Epithelial cell of proximal tubule (primary cell): Measurements from ENCODE around the gene MOXD1. TPM values are rescaled to one million over a fixed set of nuclear protein-coding genes. Genes with fewer than 3 reads are reported as not detected.

Source experiments
- DNase-seq: peaks from one replicate; pipeline ENCODE4 v3.0.0-alpha.2; 2011; ENCODE audit warnings: low read depth
- H3K4me3 ChIP-seq: 2 replicates; pipeline ENCODE4 v1.5.1; 2011; ENCODE audit warnings: low read depth, mild to moderate bottlenecking, low read length
- total RNA-seq: library from RNA; depleted of rRNA; stranded (reverse); fragments of >200 nt; gene quantifications from 2 replicates; pipeline ENCODE4 v1.2.3, GENCODE V29; 2015
- TF ChIP-seq, protein P1 (sequence below): conservative IDR thresholded peaks from 2 replicates; pipeline ENCODE4 v1.5.1; 2012; ENCODE audit warnings: low read depth, mild to moderate bottlenecking, low read length

MOXD1 gene
- total RNA-seq, 1 donor from 2014 or later = 47.9 TPM

DNA sequence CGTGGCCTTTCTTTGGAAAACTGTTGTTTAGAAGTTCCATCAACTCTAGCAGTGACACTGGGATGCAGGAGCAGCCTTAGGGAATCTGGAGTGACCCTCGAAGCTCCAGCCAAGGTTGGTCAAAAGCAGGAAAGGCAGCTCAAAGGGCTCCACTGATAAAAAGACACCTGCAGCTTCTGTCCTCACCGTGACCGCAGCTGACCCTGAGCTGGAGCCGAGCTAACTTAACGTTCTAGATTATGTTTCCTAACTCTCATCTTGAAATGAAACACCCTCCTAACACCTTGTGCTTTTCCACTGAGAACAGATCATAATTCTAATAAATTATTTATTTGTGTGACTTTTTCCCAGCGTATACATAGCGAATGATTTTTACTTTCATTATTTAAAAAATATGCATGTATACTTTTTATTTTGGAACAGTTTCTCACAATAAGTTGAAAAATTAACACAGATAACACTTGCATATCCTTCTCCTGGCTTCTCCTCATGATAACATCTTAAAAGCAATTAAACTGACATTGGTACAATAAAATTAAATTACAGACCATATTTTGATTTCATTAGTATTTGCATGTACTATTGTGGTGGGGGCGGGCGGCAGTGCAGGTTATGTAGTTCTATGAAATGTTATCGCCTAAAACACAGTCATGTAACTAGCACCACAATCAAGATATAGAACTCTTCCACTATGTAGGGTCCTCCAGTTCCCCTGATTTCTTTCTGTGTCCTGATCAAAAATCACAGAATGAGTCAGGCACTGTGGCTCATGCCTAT is 116.1 kb downstream of the MOXD1 start:
- no peak for DNase-seq
- no peak overlapping the region for H3K4me3 ChIP-seq
- TF ChIP-seq, protein P1, sequence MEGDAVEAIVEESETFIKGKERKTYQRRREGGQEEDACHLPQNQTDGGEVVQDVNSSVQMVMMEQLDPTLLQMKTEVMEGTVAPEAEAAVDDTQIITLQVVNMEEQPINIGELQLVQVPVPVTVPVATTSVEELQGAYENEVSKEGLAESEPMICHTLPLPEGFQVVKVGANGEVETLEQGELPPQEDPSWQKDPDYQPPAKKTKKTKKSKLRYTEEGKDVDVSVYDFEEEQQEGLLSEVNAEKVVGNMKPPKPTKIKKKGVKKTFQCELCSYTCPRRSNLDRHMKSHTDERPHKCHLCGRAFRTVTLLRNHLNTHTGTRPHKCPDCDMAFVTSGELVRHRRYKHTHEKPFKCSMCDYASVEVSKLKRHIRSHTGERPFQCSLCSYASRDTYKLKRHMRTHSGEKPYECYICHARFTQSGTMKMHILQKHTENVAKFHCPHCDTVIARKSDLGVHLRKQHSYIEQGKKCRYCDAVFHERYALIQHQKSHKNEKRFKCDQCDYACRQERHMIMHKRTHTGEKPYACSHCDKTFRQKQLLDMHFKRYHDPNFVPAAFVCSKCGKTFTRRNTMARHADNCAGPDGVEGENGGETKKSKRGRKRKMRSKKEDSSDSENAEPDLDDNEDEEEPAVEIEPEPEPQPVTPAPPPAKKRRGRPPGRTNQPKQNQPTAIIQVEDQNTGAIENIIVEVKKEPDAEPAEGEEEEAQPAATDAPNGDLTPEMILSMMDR = no peak

DNA sequence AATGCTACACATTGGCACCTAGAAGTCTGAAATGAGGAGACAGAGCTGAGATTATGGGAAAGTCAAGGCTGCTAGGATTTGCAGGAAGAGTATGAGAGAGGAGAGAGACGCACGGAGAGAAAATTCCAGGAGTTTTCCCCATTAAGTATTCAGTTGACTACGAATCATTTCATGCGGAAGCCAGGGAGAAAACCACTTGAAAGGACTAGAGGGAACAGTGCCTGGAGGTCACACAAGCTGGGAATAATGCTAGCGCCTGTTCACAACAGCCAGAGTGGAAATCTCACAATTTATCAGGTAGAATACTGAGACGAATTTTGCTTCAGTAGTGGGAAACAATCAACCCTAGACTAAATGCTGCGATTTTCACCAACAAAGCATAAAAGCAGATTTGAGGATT is 118.6 kb downstream of the MOXD1 start:
- no peak for DNase-seq
- H3K4me3 ChIP-seq = no peak overlapping the region

DNA sequence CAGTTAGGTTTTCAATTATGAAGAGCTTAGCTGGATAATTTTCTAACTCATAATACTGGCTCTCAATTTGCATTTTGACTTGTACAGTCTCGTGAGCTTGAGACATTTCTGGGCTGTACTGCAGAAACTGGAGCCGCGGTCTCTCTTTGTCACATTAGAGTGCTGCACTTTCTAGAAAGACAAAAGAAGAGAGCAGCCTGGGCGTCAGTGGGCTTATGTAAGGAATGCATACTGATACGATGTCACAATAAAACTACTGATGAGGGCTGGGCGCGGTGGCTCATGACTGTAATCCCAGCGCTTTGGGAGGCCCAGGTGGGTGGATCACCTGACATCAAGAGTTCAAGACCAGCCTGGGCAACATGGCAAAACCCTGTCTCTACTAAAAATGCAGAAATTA is 120.8 kb downstream of the MOXD1 start:
- DNase-seq = no peak
- TF ChIP-seq, protein P1 = no peak
- H3K4me3 ChIP-seq = no peak overlapping the region

More for the DNA sequence above, 118.6 kb downstream of the MOXD1 start:
- TF ChIP-seq, protein P1 = no peak

DNA sequence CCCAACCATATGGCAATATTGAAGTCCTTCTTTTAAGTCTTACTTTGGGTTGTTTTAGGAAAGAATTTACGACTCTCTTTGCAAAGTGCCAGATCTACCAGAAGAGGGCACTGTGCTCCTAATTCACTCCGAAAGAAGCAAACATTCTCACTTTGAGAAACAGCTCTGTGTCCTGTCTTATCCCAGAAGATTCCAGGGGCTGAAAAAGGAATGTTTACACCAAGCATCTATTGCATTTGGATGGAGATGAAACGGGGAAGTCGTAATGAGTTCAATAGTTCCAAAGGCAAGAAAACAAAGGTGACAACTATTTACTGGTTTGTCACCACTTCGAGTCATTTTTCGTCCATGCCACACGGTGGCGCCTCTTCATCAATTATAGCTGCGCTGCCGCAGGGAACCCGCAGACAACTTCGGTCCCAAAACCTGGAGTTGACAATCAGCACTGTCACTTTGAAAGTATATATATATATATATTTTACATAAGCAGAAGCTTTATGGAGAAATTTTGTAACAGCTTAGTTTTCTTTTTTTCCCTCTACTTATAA is 121.6 kb downstream of the MOXD1 start:
- TF ChIP-seq, protein P1 = peak; percentile 95
- peak; percentile 35 for DNase-seq
- H3K4me3 ChIP-seq = peak overlapping the region; percentile 51

DNA sequence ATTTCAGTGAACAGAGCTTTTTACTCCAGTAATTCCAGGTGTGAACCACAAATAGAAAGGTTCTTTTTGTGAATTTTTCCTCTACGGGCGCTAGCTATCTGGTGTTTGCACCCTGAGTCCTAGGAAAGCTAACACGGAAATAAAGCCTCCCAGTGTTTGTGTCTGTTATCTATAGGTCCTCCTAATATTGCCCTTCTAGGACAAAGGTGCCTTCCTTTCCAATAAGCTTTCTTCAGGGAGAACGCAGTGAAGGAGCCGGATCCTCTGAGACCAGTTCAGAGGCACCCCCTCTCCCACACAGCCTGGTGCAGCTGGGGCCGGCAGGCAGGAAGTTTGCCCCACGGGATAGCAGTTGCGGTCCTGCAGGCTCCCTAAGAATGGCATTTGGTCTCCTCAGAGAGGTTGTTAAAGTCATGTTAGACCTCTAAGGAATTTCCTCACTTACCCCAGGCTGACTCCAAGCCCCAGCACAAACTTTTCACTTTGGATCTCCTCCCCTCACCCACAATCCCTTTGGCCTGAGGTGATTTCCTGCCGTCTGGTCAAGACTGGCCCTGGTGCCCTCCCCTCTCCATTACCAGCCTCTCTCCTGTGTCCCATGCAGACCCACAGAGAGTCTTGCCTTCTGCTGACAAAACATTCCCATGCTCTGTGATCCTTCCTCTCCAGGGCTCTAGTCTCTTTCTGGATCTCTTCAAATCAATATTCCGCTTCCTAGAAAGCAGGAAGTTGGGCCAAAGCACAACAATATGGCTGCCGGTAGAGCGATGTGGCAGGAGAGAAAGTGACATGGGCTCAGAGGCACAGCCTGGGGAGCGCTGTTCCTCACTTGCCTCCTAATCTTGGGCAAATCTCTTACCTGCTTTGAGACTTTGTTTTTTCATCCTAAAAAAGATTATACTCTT is 126.0 kb downstream of the MOXD1 start:
- TF ChIP-seq, protein P1 = no peak

DNA sequence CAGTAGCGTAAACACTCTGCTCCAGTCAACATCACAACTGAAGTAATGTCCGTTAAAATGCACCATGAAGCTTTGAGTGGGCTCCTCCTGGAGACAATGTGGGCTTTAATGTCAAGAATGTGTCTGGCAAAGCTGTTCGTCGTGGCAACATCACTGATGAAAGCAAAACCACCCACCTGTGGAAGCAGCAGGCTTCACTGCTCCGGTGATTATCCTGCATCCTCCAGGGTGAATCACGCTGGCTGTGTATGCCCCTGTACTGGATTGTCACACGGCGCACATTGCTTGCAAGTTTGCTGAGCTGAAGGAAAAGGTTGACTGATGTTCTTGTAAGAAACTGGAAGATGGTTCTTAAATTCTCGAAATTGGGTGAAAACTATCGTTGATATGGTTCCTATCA is 128.5 kb downstream of the MOXD1 start:
- TF ChIP-seq, protein P1 = no peak
- DNase-seq = no peak

More for the DNA sequence above, 126.0 kb downstream of the MOXD1 start:
- no peak for DNase-seq
- H3K4me3 ChIP-seq = no peak overlapping the region

More for the DNA sequence above, 128.5 kb downstream of the MOXD1 start:
- no peak overlapping the region for H3K4me3 ChIP-seq
